ENCODE data around the gene OCRL.

The OCRL gene

DNA sequence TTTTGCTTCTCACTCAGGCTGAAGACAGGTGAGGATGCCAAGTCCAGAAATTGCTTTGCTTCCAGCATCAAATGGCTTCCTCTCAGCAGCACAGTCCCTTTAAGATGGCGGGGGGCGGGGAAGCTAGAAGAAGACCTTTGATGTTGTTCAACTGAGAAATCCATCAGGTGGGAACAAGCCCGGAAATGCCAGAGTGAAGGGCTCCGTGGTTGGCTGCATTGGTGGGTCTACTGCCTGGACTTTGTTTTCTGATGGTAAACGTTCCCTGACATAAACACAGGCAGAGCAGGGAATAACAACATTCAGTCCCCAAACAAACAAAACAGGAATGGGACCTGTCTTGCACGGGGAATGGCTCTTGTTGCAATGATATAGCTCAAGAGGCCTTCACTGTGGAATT, 77.4 kb downstream of the OCRL start:
- no peaks in the 10 kb centered on the region for H3K36me3 ChIP-seq (ENCODE audit: insufficient read depth, low read depth, low read length)
- no peaks in the 10 kb centered on the region for H3K27me3 ChIP-seq (ENCODE audit: insufficient read depth, low read length)
- no peaks in the 10 kb centered on the region for H3K4me1 ChIP-seq (ENCODE audit: insufficient read depth, low read length)
- no peak overlapping the region for H3K27ac ChIP-seq (ENCODE audit: low read length)
- no peak overlapping the region for H3K4me3 ChIP-seq (ENCODE audit: low read length)
- no peak overlapping the region for H3K9ac ChIP-seq (ENCODE audit: low read depth, low read length)
- no peaks in the 10 kb centered on the region for H3K9me3 ChIP-seq (ENCODE audit: insufficient read depth, low read depth, low read length)

DNA sequence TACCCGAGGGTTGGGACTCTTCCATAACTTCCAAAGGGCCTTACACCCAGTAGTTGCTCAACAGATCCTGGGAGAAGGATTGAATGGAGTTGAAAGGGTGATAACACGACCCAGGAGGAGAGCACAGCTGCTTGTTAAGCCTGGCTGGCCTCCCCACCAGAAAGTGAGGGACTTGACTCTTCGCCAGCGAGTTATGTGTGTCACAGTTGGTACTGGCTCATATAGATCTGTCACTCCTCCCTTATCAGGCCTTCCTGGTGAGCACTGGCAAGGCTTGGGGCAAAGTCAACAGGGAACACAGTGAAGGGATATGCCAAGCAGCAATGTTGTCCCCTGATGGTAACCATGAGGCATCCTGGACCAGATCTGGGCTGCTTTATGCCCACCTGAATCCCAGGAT, 78.9 kb downstream of the OCRL start:
- no peaks in the 10 kb centered on the region; the same call in 1 of the 2 replicates for H3K4me1 ChIP-seq (ENCODE audit: insufficient read depth, low read length)
- no peaks in the 10 kb centered on the region for H3K9me3 ChIP-seq (ENCODE audit: insufficient read depth, low read depth, low read length)
- H3K9ac ChIP-seq (ENCODE audit: low read depth, low read length): no peak overlapping the region
- H3K27ac ChIP-seq (ENCODE audit: low read length): no peak overlapping the region
- no peaks in the 10 kb centered on the region for H3K27me3 ChIP-seq (ENCODE audit: insufficient read depth, low read length)
- no peak overlapping the region for H3K4me3 ChIP-seq (ENCODE audit: low read length)
- H3K36me3 ChIP-seq (ENCODE audit: insufficient read depth, low read depth, low read length): no peaks in the 10 kb centered on the region

DNA sequence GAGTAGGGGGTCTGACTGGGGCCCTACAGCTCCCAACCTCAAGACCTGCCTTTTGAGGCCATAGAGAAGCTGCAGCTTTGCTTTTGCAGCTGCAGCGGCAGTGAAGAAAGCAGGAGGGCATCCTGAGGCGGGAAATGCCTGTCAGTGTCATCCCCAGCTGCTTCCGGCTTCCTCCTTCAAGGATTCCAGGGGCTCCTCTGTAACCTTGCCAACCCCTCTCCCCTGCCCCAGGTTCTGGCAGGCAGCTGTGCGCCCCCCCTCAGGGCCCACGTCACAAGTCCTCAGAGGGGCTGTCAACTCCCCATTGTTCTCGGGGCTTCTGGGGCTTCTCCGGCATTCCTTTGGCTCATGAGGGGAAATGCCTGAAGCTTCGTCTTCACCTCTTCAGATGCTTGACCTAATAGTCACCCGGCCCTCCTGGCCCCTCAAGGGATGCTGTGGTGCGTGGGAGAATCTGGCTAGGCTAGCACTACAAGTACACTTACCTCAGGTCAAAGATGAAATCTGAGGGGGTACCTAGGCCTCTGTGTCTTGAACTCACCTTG, 82.8 kb downstream of the OCRL start:
- Histone ChIP-seq H3K9me3 (ENCODE audit: insufficient read depth, low read depth, low read length) (no peaks in the 10 kb centered on the region), H3K9ac (ENCODE audit: low read depth, low read length) (no peak overlapping the region), H3K27ac (ENCODE audit: low read length) (no peak overlapping the region)

DNA sequence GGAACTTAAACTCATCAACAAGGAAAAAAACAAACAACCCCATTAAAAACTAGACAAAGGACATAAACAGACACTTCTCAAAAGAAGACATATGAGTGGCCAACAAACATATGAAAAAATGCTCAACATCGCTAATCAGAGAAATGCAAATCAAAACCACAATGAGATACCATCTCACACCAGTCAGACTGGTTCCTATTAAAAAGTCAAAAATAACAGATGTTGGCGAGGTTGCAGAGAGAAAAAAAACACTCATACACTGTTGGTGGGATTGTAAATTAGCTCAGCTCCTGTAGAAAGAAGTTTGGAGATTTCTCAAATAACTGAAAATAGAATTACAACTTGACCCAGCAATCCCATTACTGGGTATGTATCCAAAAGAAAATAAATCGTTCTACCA, 86.0 kb downstream of the OCRL start:
- H3K36me3 ChIP-seq (ENCODE audit: insufficient read depth, low read depth, low read length): no peaks in the 10 kb centered on the region
- no peak overlapping the region for H3K4me3 ChIP-seq (ENCODE audit: low read length)
- H3K9ac ChIP-seq (ENCODE audit: low read depth, low read length): no peak overlapping the region
- H3K4me1 ChIP-seq (ENCODE audit: insufficient read depth, low read length): no peaks in the 10 kb centered on the region; the same call in 1 of the 2 replicates
- H3K9me3 ChIP-seq (ENCODE audit: insufficient read depth, low read depth, low read length): no peaks in the 10 kb centered on the region
- H3K27me3 ChIP-seq (ENCODE audit: insufficient read depth, low read length): no peaks in the 10 kb centered on the region
- no peak overlapping the region for H3K27ac ChIP-seq (ENCODE audit: low read length)

More for the DNA sequence above, 82.8 kb downstream of the OCRL start:
- Histone ChIP-seq H3K36me3 (ENCODE audit: insufficient read depth, low read depth, low read length) (no peaks in the 10 kb centered on the region), H3K4me1 (ENCODE audit: insufficient read depth, low read length) (no peaks in the 10 kb centered on the region; the same call in 1 of the 2 replicates), H3K4me3 (ENCODE audit: low read length) (no peak overlapping the region), H3K27me3 (ENCODE audit: insufficient read depth, low read length) (no peaks in the 10 kb centered on the region)

DNA sequence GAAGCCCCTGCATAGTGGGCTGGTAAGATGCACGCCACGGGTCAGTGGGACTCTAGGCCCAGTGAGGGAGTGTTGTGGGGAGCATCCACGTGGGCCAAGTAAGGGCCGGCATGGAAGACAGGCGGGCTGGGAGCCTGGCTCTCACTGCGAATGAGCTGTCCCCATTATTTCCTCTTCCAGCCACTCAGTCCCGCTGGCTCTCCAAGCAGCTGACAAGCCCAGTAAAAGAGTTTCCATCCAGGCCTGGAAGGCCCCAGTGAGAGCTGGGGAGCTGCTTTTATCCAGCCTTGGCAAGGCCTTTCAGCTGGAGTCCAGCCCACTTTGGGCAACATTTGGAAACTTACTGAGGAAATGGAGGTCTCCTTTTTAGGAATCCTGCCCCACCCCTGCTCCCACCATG, 89.8 kb downstream of the OCRL start:
- Histone ChIP-seq H3K27ac (ENCODE audit: low read length) (no peak overlapping the region), H3K36me3 (ENCODE audit: insufficient read depth, low read depth, low read length) (no peaks in the 10 kb centered on the region), H3K9ac (ENCODE audit: low read depth, low read length) (no peak overlapping the region), H3K9me3 (ENCODE audit: insufficient read depth, low read depth, low read length) (no peaks in the 10 kb centered on the region), H3K4me3 (ENCODE audit: low read length) (no peak overlapping the region), H3K4me1 (ENCODE audit: insufficient read depth, low read length) (no peaks in the 10 kb centered on the region), H3K27me3 (ENCODE audit: insufficient read depth, low read length) (no peaks in the 10 kb centered on the region)

DNA sequence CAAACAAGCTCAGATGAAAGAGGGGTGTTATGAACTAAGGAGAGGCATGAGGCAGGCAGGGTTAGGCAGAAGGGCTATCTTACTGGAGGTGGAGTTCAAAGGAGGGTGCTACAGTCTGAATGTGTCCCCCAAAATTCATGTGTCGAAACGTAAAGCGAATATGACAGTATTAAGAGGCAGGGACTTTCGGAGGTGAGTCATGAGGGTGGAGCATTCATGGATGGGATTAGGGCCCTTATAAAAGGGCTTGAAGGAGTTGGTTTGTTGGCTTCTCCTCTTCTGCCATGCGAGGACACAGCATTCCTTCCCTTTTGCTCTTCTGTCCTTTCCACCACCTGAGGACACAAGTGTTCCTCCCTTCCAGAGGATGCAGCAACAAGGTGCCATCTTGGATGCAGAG, 91.8 kb downstream of the OCRL start:
- no peaks in the 10 kb centered on the region for H3K36me3 ChIP-seq (ENCODE audit: insufficient read depth, low read depth, low read length)
- no peak overlapping the region for H3K27ac ChIP-seq (ENCODE audit: low read length)
- H3K27me3 ChIP-seq (ENCODE audit: insufficient read depth, low read length): no peaks in the 10 kb centered on the region
- no peaks in the 10 kb centered on the region for H3K9me3 ChIP-seq (ENCODE audit: insufficient read depth, low read depth, low read length)
- H3K4me1 ChIP-seq (ENCODE audit: insufficient read depth, low read length): no peaks in the 10 kb centered on the region
- no peak overlapping the region for H3K9ac ChIP-seq (ENCODE audit: low read depth, low read length)
- H3K4me3 ChIP-seq (ENCODE audit: low read length): no peak overlapping the region

DNA sequence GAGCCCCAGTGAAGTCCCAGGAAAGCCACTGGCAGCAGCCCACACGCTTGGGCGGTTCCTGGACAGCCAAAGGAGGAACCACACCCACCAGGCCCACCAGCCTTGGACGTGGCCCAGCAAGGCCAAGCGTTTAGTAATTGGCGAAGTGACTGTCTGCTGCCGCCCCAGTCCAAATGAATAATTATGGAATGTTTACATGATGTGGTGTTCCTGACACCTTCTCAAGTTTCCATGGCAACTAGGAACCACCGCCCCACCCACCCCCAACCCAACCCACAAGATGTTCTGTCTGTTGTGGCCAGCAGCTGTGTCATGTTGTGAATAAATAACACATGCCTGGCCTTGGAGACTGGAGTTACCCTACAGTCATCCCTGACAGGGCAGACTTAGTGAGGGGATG, 92.4 kb downstream of the OCRL start:
- H3K4me1 ChIP-seq (ENCODE audit: insufficient read depth, low read length): no peaks in the 10 kb centered on the region
- H3K4me3 ChIP-seq (ENCODE audit: low read length): no peak overlapping the region
- no peaks in the 10 kb centered on the region for H3K9me3 ChIP-seq (ENCODE audit: insufficient read depth, low read depth, low read length)
- no peak overlapping the region for H3K27ac ChIP-seq (ENCODE audit: low read length)
- H3K9ac ChIP-seq (ENCODE audit: low read depth, low read length): no peak overlapping the region
- H3K27me3 ChIP-seq (ENCODE audit: insufficient read depth, low read length): no peaks in the 10 kb centered on the region
- no peaks in the 10 kb centered on the region for H3K36me3 ChIP-seq (ENCODE audit: insufficient read depth, low read depth, low read length)

DNA sequence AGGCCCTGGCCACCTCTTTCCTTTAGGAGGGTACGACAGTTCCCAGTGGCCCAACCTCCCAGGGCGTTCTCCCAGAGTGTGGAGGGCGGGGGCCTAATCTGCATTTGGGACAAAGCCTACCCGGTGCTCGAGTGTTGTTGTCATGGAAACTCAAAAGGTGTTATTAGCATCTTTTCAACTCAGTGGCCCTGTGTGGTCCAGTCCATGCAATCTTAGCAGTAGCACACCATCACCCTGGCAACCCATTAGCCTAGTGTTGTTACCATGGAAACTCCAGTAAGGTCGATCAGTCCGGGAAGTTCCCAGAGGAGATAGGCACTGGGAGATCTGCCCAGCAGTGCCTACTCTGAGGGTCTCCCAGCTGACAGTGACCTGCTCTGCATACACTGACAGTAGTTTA, 94.5 kb downstream of the OCRL start:
- Histone ChIP-seq H3K4me1 (ENCODE audit: insufficient read depth, low read length) (no peaks in the 10 kb centered on the region), H3K27ac (ENCODE audit: low read length) (no peak overlapping the region), H3K4me3 (ENCODE audit: low read length) (no peak overlapping the region), H3K36me3 (ENCODE audit: insufficient read depth, low read depth, low read length) (no peaks in the 10 kb centered on the region), H3K27me3 (ENCODE audit: insufficient read depth, low read length) (no peaks in the 10 kb centered on the region), H3K9ac (ENCODE audit: low read depth, low read length) (no peak overlapping the region), H3K9me3 (ENCODE audit: insufficient read depth, low read depth, low read length) (no peaks in the 10 kb centered on the region)

DNA sequence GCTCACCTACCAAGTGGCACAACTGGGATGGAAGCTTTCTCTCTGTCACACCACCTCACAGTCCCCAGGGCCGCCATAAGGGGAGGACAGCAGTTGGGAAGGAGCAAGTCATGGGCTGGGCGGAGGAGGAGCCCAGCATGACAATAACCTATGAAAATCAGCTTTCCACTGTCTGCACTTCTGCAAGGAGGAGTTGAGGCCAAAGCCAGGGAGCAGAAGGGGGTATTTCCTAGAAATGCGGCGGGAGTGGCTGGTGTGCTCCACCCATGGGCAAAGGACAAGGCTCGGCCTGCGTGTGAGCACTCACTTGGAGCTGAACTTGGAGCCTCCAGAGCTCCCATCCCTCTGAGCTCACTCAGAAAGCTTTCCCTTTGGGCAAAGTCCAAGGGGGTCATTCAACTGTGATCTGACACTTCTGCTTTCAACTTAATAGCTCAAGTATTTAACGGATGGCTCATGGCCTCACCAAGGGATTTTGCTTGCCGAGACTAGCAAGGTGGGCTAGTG, 96.2 kb downstream of the OCRL start:
- Histone ChIP-seq H3K36me3 (ENCODE audit: insufficient read depth, low read depth, low read length) (no peaks in the 10 kb centered on the region), H3K9me3 (ENCODE audit: insufficient read depth, low read depth, low read length) (no peaks in the 10 kb centered on the region), H3K4me1 (ENCODE audit: insufficient read depth, low read length) (no peaks in the 10 kb centered on the region), H3K27ac (ENCODE audit: low read length) (no peak overlapping the region), H3K4me3 (ENCODE audit: low read length) (no peak overlapping the region), H3K27me3 (ENCODE audit: insufficient read depth, low read length) (no peaks in the 10 kb centered on the region), H3K9ac (ENCODE audit: low read depth, low read length) (no peak overlapping the region)

DNA sequence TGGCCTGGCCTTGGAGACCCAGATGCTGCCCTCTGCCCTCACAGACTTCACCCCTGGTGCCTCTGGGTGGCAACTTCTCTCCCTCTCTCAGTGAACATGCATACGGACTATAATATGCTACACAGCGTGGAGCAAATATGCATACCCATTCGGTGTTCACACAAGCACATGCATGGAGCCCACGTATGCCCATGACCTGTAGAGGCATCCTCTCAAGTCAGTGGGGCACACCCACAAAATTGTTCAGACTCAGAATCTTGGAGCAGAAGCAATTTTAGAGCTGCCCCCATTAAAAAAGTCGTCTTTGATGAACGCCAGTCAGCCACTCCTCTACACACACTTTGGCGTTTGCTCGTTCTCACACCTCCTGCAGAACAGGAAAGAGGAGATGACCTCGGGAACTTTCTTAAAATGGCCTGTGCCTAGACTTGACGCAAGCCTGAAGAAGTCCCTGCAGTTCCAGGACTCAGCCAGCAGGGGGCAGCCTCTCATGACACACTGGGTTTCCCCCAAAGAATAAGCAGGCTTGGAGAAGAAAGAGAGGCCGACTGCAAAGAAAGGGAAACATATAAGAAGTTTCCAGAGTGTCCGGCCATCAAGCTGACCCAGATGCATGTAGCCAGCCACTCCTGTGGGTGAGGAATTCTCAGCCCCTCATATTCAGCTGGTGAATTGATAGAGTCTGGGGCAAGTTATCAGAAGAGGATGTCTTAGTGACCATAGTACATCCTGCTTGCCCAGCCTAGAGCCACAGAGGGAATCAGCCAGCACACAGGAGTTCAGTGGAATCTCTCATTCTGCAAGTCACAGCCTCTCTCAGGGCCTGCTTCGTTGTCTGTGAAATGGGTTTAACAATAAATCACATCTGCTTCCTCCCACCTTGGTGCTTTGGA, 97.4 kb downstream of the OCRL start:
- Histone ChIP-seq H3K4me1 (ENCODE audit: insufficient read depth, low read length) (no peaks in the 10 kb centered on the region), H3K4me3 (ENCODE audit: low read length) (no peak overlapping the region), H3K9me3 (ENCODE audit: insufficient read depth, low read depth, low read length) (no peaks in the 10 kb centered on the region), H3K36me3 (ENCODE audit: insufficient read depth, low read depth, low read length) (no peaks in the 10 kb centered on the region), H3K27me3 (ENCODE audit: insufficient read depth, low read length) (no peaks in the 10 kb centered on the region), H3K9ac (ENCODE audit: low read depth, low read length) (no peak overlapping the region), H3K27ac (ENCODE audit: low read length) (no peak overlapping the region)

DNA sequence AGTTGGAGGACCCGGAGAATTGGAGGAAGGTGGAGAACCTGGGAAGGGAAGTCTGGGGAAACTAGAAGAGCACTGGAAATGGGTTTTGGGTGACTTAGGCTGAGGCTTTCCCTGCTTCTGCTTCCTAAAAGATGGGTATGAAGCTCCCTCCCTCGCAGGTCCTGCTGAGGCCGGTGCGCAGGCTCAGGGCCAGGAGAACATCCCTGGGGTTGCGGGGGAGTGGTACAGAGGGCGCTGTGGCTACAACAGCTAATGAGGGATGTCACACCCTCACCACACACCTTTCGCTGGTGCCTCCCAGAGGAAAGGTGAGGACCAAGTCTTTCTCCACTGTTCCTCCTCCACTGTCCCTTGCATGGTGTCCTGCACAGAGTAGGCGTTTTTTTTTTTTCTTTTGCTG, 98.9 kb downstream of the OCRL start:
- H3K4me3 ChIP-seq (ENCODE audit: low read length): no peak overlapping the region
- no peak overlapping the region for H3K9ac ChIP-seq (ENCODE audit: low read depth, low read length)
- no peak overlapping the region for H3K27ac ChIP-seq (ENCODE audit: low read length)
- no peaks in the 10 kb centered on the region for H3K27me3 ChIP-seq (ENCODE audit: insufficient read depth, low read length)
- no peaks in the 10 kb centered on the region for H3K4me1 ChIP-seq (ENCODE audit: insufficient read depth, low read length)
- H3K9me3 ChIP-seq (ENCODE audit: insufficient read depth, low read depth, low read length): no peaks in the 10 kb centered on the region
- H3K36me3 ChIP-seq (ENCODE audit: insufficient read depth, low read depth, low read length): no peaks in the 10 kb centered on the region

DNA sequence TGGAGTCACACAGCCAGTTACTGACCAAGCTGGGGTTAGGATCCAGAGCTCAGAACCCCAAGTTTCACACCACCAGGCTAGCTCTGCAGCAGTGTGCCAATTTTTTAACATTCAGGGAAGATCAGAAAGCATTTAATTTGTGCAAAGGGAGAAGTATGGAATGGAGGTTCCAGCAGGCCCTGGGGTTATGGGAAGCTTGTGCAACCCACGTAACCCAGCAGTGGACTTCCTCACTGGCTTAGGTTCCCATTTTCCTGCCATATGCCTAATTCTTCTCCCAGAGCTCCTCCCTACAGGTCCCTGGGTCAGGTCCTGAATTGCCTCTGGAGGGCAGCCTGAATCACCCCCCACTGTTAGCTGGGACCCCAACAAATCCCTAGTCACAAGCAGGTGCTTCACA, 100.7 kb downstream of the OCRL start:
- Histone ChIP-seq H3K27me3 (ENCODE audit: insufficient read depth, low read length) (no peaks in the 10 kb centered on the region), H3K4me1 (ENCODE audit: insufficient read depth, low read length) (no peaks in the 10 kb centered on the region), H3K9ac (ENCODE audit: low read depth, low read length) (no peak overlapping the region), H3K36me3 (ENCODE audit: insufficient read depth, low read depth, low read length) (no peaks in the 10 kb centered on the region), H3K27ac (ENCODE audit: low read length) (no peak overlapping the region), H3K4me3 (ENCODE audit: low read length) (no peak overlapping the region), H3K9me3 (ENCODE audit: insufficient read depth, low read depth, low read length) (no peaks in the 10 kb centered on the region)
